Left forelimb (tissue), 1 donor: ENCODE measurements around the gene ARHGEF35.
"Not testable (repeated sequence)": the region's sequence is repeated elsewhere in the genome, so short reads cannot be mapped to it uniquely, and the experiment has no call there.

Experiments used
- DNase-seq: peaks from one replicate; pipeline ENCODE4 v3.0.0-alpha.2; 2018; ENCODE audit warnings: low spot score

ARHGEF35 gene

DNA sequence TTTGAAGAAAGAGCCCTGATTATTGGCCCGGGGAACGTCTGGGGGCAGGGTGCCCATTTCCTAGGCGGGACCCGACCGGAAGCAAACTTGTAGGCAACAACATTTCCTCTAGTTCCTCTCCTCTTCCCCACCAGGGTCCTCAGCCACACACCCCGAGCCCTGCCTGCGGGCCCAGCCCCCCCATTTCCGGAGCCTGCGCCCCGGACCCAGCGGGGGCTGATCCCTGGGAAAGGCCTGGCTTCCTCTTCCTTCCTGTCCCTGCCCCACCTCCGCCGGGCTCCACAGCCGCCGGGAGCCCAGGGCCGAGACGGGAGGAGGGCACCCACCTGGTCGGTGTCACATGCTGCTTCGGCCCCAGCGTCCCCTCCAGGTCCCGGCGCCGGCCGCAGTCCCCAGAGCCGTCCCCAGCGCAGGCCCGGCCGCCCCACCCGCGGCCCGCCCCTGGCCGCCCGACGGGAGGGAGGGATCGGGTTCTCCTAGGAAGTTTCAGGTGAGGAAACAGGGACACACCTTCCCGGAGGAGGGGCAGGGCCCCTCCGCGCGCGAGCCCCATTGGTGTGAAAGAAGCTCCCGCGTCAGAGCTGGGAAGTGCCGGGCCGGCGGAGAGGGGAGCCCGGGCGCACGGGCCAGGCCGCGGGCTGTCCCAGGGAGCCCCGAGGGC lies at the start of gene ARHGEF35:
ARHGEF35 (minus strand) TSS at position 622 of the 661 bp plus-strand sequence. CDS start 7,450 bp downstream, outside the sequence.
- not testable (repeated sequence) for DNase-seq

- DNase-seq: not testable (repeated sequence)
Observed at GRCh38 chr7:144245372-144245771, 49.7 kb upstream of the ARHGEF35 start.

- not testable (repeated sequence) for DNase-seq
Observed at GRCh38 chr7:144239365-144239764, 43.7 kb upstream of the ARHGEF35 start, which contains the start of gene OR2A42. OR2A42 (minus strand) TSS chr7:144239605; CDS start chr7:144232843, 6,762 bp downstream.

DNA sequence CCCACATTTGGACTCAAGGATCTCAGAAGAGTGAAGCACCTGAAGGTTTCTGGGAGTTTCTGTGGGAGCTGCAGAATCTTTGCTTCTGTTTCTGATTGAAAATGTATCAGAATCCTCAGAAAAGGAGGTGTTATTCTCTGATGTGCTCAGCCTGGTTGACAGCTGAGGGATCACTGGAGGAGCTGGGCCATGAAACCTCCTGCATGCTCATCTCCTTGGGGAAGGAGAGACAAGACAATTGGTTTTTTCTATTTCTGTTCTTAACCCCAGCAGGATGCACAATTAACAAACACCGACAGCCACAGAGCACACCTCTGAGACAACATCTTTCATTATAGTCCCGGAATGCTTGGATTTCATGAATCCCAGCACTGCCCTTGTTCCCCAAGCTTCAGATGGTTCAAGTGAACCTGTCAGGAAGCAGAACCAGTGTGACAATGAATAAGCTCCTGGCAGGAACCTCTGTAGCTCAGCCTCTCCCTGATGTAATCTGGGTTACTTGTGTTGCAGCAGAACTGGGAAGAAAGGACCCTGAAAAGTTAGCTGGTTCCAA lies 43.0 kb upstream of the ARHGEF35 start:
- peak; percentile 11 for DNase-seq

- not testable (repeated sequence) for DNase-seq
Observed at GRCh38 chr7:144233039-144233438, 37.4 kb upstream of the ARHGEF35 start.

DNA sequence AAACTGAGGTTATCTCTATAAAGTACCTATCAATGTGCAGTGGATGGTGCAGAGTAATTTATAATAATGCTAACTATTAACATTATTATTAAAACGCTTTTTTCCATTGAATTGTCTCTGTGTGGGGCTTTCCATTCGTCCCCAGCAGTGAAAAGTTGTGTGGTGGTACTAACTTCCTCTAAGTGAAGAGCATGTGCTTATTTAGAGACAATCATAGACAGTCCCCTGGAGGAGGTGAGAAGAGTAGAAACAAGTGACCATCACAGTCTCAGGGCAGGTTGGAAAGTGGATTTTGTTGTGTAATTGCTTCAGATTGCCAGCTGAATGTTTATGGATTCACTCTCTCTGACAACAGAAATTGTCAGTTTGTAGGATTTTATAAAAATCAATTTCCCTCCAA lies 35.4 kb upstream of the ARHGEF35 start:
- DNase-seq: not testable (repeated sequence)

DNA sequence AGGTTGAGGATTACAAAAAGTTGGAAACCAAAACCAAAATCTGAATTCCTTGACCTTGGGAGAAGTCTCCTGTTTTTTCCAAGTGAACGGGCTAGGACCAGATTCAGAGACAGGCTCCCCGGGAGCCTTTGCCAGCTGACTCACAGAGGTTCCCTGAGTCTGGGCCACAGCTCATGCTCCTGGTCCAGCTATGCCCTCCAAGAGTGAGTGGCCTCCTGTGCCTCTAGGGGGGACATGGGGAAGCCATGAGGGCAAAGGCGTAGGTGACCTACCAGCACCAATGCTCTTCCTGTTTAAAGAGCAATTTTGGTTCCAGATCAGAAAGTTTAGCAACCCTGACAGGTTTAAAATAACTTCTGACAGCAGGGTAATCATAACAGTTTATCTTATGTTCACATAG lies 33.2 kb upstream of the ARHGEF35 start:
- not testable (repeated sequence) for DNase-seq

GRCh38 chr7:144226866-144227265 lies 31.2 kb upstream of the ARHGEF35 start:
- not testable (repeated sequence) for DNase-seq

GRCh38 chr7:144223675-144224074 lies 28.0 kb upstream of the ARHGEF35 start:
- not testable (repeated sequence) for DNase-seq

DNA sequence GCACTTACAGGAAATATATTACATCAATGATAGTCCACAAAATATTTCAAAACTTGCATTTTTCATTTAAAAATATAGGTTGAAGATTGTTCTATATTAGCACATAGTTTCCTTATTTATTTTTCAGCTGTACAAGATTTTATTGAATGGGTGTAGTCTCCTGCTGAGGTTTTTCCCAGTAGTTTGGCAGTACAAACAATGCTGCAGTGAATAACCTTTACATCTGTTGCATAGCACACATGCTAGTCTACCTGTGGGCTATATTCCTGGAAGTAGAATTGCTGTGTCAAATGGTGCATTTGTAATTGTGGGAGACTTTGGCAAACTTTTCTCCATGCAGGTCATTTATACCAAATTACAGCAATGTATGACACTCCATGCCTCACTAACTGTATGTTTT lies 24.9 kb upstream of the ARHGEF35 start:
- DNase-seq: not testable (repeated sequence)

DNA sequence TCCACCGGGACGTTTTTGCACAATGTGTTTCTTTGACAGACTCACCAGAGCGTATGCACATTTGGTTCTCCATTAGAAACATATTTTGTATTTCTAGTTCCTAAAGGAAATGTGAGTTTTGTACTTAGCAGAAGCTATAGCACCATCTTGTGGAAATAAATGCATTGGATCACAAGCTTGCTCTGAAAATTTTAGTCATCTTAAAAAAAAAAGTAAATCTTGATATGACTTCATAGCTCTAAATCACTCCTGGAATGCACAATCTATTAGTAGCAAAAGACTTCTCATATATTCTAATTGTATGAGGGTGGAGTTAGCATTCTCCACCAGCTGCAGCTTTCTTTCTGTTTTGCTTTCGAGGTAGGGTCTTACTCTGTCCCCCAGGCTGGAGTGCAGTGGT lies 23.5 kb upstream of the ARHGEF35 start:
- DNase-seq: not testable (repeated sequence)

- DNase-seq: not testable (repeated sequence)
Observed at GRCh38 chr7:144218581-144218980, 22.9 kb upstream of the ARHGEF35 start.

GRCh38 chr7:144217200-144217599 lies 21.6 kb upstream of the ARHGEF35 start:
- DNase-seq: not testable (repeated sequence)

- DNase-seq: not testable (repeated sequence)
Observed at GRCh38 chr7:144205306-144205705, 9.7 kb upstream of the ARHGEF35 start.

DNA sequence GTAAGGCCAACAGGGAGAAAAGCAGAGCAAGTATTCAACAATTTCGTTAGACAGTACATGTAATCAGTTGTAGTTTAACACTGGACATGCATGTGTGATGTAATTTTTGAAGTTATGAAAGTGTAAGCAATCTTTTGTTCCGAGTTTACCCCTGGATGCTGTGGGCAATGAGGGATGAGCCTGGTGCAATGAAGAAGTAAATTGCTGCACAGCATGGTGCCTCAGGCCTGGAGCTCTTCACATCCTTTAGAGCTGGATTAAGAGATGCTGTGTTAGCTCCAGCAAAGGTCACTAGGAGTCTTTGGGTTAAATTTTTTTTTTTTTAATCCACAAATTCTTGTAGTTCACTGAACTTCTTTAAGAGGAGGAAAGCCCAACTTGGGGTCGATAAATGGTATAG lies 7.5 kb upstream of the ARHGEF35 start:
- not testable (repeated sequence) for DNase-seq

GRCh38 chr7:144201978-144202377 lies 6.3 kb upstream of the ARHGEF35 start:
- DNase-seq: not testable (repeated sequence)

GRCh38 chr7:144198934-144199333 lies 3.3 kb upstream of the ARHGEF35 start:
- DNase-seq: not testable (repeated sequence)

DNA sequence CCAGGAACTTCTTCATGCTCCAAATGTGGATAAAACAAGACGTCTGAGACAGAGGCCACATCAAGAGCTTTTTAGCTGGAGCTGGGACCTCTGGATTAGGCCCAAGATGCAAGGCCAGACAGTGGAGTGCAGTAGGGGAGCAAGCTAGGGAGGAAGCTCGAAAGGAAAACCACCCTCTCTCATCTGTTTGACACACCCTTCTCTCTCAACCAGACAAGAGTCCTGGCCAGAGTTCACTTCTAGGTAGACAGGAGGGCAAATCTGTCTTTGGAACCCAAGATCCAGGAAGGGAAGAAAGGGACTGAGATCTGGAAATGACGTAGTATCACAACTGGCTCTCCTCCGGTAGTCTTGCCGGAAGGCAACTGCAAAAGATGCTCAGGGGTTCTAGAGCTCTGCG lies 1.2 kb downstream of the ARHGEF35 start:
- DNase-seq: not testable (repeated sequence)

DNA sequence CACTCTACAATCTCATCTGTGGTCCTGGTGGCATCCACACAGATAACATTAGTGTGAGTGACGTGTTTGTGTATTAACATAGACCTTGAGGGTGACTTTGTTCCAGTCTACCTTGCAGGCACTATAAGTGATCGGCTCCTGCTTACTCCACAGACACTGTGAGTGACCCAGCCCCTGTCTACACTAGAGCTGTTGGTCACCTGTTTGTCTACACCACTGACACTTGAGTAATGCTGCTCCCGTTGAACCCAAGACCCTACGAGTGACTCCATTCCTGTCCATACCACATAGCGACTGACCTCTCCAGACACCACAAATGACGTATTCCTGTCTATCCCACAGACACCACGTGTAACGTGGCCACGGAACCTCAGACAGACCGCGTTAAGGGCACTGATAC lies 1.9 kb downstream of the ARHGEF35 start:
- DNase-seq: not testable (repeated sequence)

- DNase-seq: not testable (repeated sequence)
Observed at GRCh38 chr7:144188578-144189171, 7.0 kb downstream of the ARHGEF35 start.

DNA sequence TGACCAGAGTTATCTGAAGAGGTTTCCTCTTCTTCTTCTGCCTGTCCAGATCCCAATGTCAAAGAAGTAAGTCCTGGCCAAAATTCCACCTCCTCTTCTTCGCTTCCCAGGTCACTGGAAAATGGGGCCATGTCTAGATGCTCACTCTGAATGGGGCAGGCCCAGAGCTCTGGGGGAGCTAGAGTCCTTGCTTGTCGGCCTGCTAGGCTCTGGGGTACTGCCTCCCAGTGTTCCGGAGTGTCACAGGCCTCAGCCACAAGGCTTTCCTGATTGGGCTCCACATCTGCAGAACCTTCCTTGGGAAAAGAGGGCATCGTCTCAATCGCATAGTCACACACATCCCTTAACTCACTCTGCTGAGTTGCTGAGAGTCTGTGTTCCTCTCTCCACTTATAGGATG lies 7.8 kb downstream of the ARHGEF35 start:
- DNase-seq: not testable (repeated sequence)

DNA sequence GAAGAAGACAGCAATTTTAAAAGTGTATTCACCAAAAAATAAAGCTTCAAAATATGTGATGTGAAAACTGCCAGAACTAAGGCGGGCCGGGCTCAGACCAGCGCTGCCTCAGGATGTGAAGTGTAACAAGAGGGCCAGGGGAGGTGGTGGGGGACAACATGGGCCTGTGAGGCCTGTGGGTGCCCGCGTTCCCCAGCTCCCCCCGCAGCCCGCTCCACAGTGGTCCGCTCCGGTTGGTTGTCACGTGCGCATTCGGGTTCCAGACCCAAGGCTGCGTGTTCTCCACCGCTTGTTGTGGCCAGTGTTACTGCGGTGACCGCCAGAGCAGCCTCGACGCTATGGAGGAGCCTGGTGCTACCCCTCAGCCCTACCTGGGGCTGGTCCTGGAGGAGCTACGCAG lies 12.5 kb downstream of the ARHGEF35 start, which contains the start of gene CTAGE4:
CTAGE4 (plus strand) TSS at position 301 of the 400 bp plus-strand sequence; CDS start at position 339, 38 bp downstream.
- not testable (repeated sequence) for DNase-seq

GRCh38 chr7:144179165-144179479 lies 16.5 kb downstream of the ARHGEF35 start:
- DNase-seq: not testable (repeated sequence)
